ENCODE data around the gene SDC4.
A peak's percentile ranks its signal among the peaks of the same experiment; 100 is the strongest.

SDC4 gene

GRCh38 chr20:45318948-45319347, 29.3 kb downstream of the SDC4 start:
- no peak for DNase-seq

GRCh38 chr20:45318386-45318939, 29.8 kb downstream of the SDC4 start:
- DNase-seq, result no peak

GRCh38 chr20:45317826-45318225, 30.4 kb downstream of the SDC4 start:
- DNase-seq, result no peak

- no peak for DNase-seq
Observed at GRCh38 chr20:45316150-45317080, 31.8 kb downstream of the SDC4 start.

- DNase-seq, result no peak
Observed at GRCh38 chr20:45315672-45316071, 32.6 kb downstream of the SDC4 start.

GRCh38 chr20:45313943-45314342, 34.3 kb downstream of the SDC4 start:
- DNase-seq, result no peak

GRCh38 chr20:45313065-45313695, 35.0 kb downstream of the SDC4 start:
- DNase-seq, result no peak

GRCh38 chr20:45312241-45312640, 36.0 kb downstream of the SDC4 start:
- no peak for DNase-seq

GRCh38 chr20:45311589-45312211, 36.5 kb downstream of the SDC4 start:
- DNase-seq, result peak in 5 of 14 donors; percentile 2 to 24 (median 8)

GRCh38 chr20:45309075-45309474, 39.1 kb downstream of the SDC4 start:
- no peak for DNase-seq

GRCh38 chr20:45308117-45308778, 40.0 kb downstream of the SDC4 start, which contains the start of gene MATN4:
MATN4 (minus strand) TSS chr20:45308299; CDS start chr20:45305582, 2,717 bp downstream.
- DNase-seq, result no peak

- no peak for DNase-seq
Observed at GRCh38 chr20:45307076-45307640, 41.1 kb downstream of the SDC4 start.

- DNase-seq, result no peak
Observed at GRCh38 chr20:45306431-45306982, 41.7 kb downstream of the SDC4 start, which contains the start of gene RBPJL. RBPJL (plus strand) TSS chr20:45306840; CDS start chr20:45306923, 83 bp downstream.

- DNase-seq, result no peak
Observed at GRCh38 chr20:45305262-45305661, 43.0 kb downstream of the SDC4 start.

GRCh38 chr20:45304464-45304999, 43.7 kb downstream of the SDC4 start:
- no peak for DNase-seq

GRCh38 chr20:45303586-45304463, 44.4 kb downstream of the SDC4 start:
- no peak for DNase-seq

GRCh38 chr20:45301824-45302271, 46.4 kb downstream of the SDC4 start:
- DNase-seq, result no peak

- no peak for DNase-seq
Observed at GRCh38 chr20:45300961-45301360, 47.3 kb downstream of the SDC4 start.

- DNase-seq, result no peak
Observed at GRCh38 chr20:45299786-45300185, 48.4 kb downstream of the SDC4 start.

All from C1 segment of cervical spinal cord (tissue), 14 donors.